ENCODE measurements around the gene ZNF830.
A peak's percentile ranks its signal among the peaks of the same experiment; 100 is the strongest.
"Not testable (repeated sequence)": the region's sequence is repeated elsewhere in the genome, so short reads cannot be mapped to it uniquely, and the experiment has no call there.

The ZNF830 gene

GRCh38 chr17:34990921-34991365 is 29.6 kb downstream of the ZNF830 start:
- peak in 1 of 58 donors; percentile 3 for DNase-seq

- no peak for DNase-seq
These were observed 30.3 kb downstream of the ZNF830 start for GRCh38 chr17:34991606-34992005.

GRCh38 chr17:34993031-34993430 is 31.7 kb downstream of the ZNF830 start:
- DNase-seq, result no peak

- no peak for DNase-seq
These were observed 35.3 kb downstream of the ZNF830 start for GRCh38 chr17:34996422-34997285.

- no peak for DNase-seq
These were observed 36.1 kb downstream of the ZNF830 start for GRCh38 chr17:34997355-34997862.

GRCh38 chr17:34998205-34998604 is 36.9 kb downstream of the ZNF830 start:
- peak in 52 of 58 donors; percentile 9 to 84 (median 53) for DNase-seq

GRCh38 chr17:34999456-34999855 is 38.1 kb downstream of the ZNF830 start:
- no peak for DNase-seq

GRCh38 chr17:35000965-35001364 is 39.6 kb downstream of the ZNF830 start:
- not testable (repeated sequence) for DNase-seq

GRCh38 chr17:35001549-35001948 is 40.2 kb downstream of the ZNF830 start:
- no peak for DNase-seq

- DNase-seq, result peak in 1 of 58 donors; percentile 21
These were observed 41.7 kb downstream of the ZNF830 start for GRCh38 chr17:35002876-35003551.

- DNase-seq, result no peak
These were observed 42.4 kb downstream of the ZNF830 start for GRCh38 chr17:35003778-35004177.

- DNase-seq, result no peak
These were observed 45.0 kb downstream of the ZNF830 start for GRCh38 chr17:35006345-35006744.

GRCh38 chr17:35006961-35007360 is 45.6 kb downstream of the ZNF830 start:
- peak in 1 of 58 donors; percentile 10 for DNase-seq

GRCh38 chr17:35010093-35010492 is 48.8 kb downstream of the ZNF830 start:
- no peak for DNase-seq

- no peak for DNase-seq
These were observed 50.4 kb downstream of the ZNF830 start for GRCh38 chr17:35011671-35012216.
